Measurements from ENCODE around the gene SH2D6.
"Not testable (repeated sequence)": the region's sequence is repeated elsewhere in the genome, so short reads cannot be mapped to it uniquely, and the experiment has no call there.

The SH2D6 gene

GRCh38 chr2:85422072-85422457 lies 3.6 kb downstream of the SH2D6 start:
- no peak for DNase-seq

GRCh38 chr2:85423525-85423924 lies 5.0 kb downstream of the SH2D6 start:
- no peak for DNase-seq

GRCh38 chr2:85425588-85425987 lies 7.1 kb downstream of the SH2D6 start:
- no peak for DNase-seq

GRCh38 chr2:85427300-85427835 lies 8.9 kb downstream of the SH2D6 start:
- no peak for DNase-seq

- no peak for DNase-seq
Observed at GRCh38 chr2:85428343-85428881, 9.9 kb downstream of the SH2D6 start.

- no peak for DNase-seq
Observed at GRCh38 chr2:85429213-85429923, 10.9 kb downstream of the SH2D6 start.

GRCh38 chr2:85429924-85430289 lies 11.4 kb downstream of the SH2D6 start:
- DNase-seq, result no peak

GRCh38 chr2:85430752-85431569 lies 12.4 kb downstream of the SH2D6 start:
- DNase-seq, result peak; percentile 90

- DNase-seq, result no peak
Observed at GRCh38 chr2:85431570-85432205, 13.2 kb downstream of the SH2D6 start.

- DNase-seq, result no peak
Observed at GRCh38 chr2:85433511-85434089, 15.1 kb downstream of the SH2D6 start.

GRCh38 chr2:85434696-85435095 lies 16.2 kb downstream of the SH2D6 start:
- no peak for DNase-seq

- DNase-seq, result no peak
Observed at GRCh38 chr2:85435220-85435958, 16.9 kb downstream of the SH2D6 start.

- DNase-seq, result no peak
Observed at GRCh38 chr2:85435981-85436835, 17.7 kb downstream of the SH2D6 start.

GRCh38 chr2:85436836-85437487 lies 18.4 kb downstream of the SH2D6 start:
- DNase-seq, result no peak

- DNase-seq, result peak; percentile 83
Observed at GRCh38 chr2:85437488-85438200, 19.1 kb downstream of the SH2D6 start.

GRCh38 chr2:85438201-85439024 lies 19.9 kb downstream of the SH2D6 start:
- DNase-seq, result peak; percentile 69

- DNase-seq, result no peak
Observed at GRCh38 chr2:85439025-85439472, 20.5 kb downstream of the SH2D6 start.

- DNase-seq, result not testable (repeated sequence)
Observed at GRCh38 chr2:85439569-85439968, 21.1 kb downstream of the SH2D6 start.

GRCh38 chr2:85439986-85440385 lies 21.5 kb downstream of the SH2D6 start:
- no peak for DNase-seq
